ENCODE measurements around the gene RAD51B. TPM values are rescaled to one million over a fixed set of nuclear protein-coding genes. Genes with fewer than 3 reads are reported as not detected.

The RAD51B gene
- total RNA-seq, 2 donors from 2014 or later, result 13.7 to 15.1 TPM

DNA sequence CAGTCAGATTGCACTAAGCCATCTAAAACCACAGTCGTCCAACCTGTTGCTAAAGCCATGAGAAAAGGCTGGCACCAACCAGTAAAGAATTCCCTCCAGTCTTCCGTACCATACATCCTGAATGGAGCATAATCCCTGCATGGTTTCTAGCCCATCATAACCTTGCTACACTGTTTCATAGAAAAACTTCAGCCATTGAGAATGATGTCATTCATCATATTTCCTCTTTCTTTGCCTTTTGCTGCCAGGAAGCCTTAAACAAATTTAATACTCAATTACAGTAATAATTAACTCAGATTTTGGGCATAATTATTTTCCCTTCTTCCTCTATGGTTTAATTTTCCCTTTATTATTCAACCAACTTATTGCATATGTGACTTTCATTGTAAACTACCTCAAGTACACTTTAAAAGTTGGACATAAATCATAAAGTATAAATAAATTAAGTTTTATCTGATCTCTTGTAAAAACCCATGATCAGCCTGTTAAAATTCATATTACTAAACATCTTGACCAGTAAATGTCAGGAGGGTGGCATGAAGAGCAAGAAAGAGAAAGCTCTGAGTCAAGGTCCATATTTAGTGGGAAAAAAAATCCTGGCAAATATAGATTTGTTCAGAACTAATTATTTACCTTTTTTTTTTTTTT is 708.6 kb downstream of the RAD51B start:
- intact Hi-C loops (cut with DNase I), result no loop called here
- DNase-seq (ENCODE audit: low spot score), result no peak

GRCh38 chr14:68530443-68530842 is 710.9 kb downstream of the RAD51B start:
- intact Hi-C loops (cut with DNase I), result no loop called here

GRCh38 chr14:68532496-68532895 is 712.9 kb downstream of the RAD51B start:
- intact Hi-C loops (cut with DNase I), result no loop called here
- no peak for DNase-seq (ENCODE audit: low spot score)

More at GRCh38 chr14:68530443-68530842, 710.9 kb downstream of the RAD51B start:
- DNase-seq (ENCODE audit: low spot score), result no peak

DNA sequence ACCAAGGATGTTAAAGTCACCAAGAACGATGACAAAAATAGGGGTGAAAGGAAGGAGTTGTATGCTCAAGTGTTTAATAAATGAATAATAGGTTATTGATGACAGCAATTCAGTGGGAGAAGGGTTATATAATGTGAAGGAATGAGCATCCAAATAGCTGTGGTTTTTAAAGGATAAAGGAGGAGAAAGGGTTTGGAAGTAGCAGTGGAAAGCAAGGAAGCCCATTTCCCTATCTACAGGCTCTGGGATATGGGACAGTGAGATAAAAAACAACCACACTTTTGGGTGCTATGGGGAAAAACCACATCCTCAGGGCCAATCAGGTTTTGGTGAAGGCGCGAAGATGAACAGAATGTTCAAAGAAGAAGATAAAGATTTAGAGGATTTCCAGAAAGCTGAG is 714.7 kb downstream of the RAD51B start:
- DNase-seq (ENCODE audit: low spot score), result no peak
- intact Hi-C loops (cut with DNase I), result no loop called here

GRCh38 chr14:68535404-68536017 is 715.9 kb downstream of the RAD51B start:
- no peak for DNase-seq (ENCODE audit: low spot score)
- intact Hi-C loops (cut with DNase I), result loop anchor here in 1 of 2 donors (5.0 kb wide), 1 partner anchor 138 kb away; no protein-coding TSS in a partner anchor

DNA sequence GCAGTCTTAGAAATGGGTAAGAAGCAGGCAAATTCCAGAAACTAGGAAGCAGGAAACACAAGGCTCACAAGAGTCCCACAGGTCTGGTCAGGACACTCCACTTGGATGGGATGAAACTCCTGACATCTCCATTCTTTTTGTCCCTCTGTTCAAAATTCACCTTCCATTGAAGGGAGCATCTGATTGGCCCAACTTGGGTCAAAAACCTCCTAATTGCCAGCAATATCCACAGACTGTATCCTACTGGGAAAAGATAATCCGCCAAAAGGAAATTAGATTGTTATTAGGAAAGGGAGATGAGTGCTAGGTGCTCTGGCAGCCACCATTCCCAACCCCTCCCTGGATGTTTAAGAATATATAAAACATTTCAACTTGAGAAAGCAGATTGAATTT is 716.4 kb downstream of the RAD51B start:
- no peak for DNase-seq (ENCODE audit: low spot score)
- intact Hi-C loops (cut with DNase I), result loop anchor here in 1 of 2 donors (5.0 kb wide), 1 partner anchor 139 kb away; no protein-coding TSS in a partner anchor

DNA sequence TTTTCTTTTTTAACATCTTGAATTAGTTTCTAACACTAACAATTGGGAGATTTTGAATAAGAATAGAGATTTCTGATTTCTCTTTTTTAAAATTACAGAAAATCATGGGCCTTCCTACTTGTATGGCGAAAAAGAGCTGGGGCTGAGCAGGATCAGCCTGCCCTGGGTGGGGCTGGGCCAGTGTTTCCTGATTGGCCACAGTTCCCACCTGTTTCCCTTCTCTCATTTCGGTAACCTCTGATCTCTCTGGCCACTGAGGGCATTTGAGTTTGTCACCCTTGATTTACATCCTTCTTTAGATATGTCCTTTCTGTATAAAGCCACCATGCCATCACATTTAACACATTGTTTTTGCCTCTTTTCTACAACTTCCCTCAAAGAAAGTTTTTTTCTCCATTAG is 719.1 kb downstream of the RAD51B start:
- intact Hi-C loops (cut with DNase I), result loop anchor here in 1 of 2 donors (5.0 kb wide), 1 partner anchor 141 kb away; no protein-coding TSS in a partner anchor
- no peak for DNase-seq (ENCODE audit: low spot score)

- intact Hi-C loops (cut with DNase I), result loop anchor here in 1 of 2 donors (5.0 kb wide), 1 partner anchor 142 kb away; no protein-coding TSS in a partner anchor
- no peak for DNase-seq (ENCODE audit: low spot score)
Measured at GRCh38 chr14:68539241-68539737, 719.7 kb downstream of the RAD51B start.

DNA sequence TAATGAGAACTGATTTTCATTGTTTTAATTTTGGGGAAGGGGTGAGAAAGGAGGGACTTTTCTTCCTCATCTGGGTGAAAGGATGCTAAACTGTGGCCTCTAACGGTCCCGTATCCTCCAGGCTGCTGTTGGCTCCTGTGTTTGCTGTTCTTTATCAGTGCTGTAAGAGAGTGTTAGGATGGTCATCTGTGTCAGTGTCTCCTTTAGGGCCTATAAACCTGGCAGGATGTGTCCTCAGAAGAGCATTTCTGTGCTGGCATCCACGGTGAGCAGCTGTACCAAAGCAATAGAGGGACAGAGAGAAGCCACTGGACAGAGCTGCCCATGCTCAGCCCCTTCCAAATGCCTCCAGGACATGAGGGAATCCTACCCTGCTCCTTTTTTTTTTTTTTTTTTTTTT is 720.2 kb downstream of the RAD51B start:
- no peak for DNase-seq (ENCODE audit: low spot score)
- intact Hi-C loops (cut with DNase I), result loop anchor here (5.0 to 10.0 kb wide), 3 partner anchors 125 to 255 kb away; partner anchors contain the start of gene ZFP36L1 (in 1 of the 2)

GRCh38 chr14:68541178-68541896 is 721.8 kb downstream of the RAD51B start:
- intact Hi-C loops (cut with DNase I), result loop anchor here (10.0 kb wide), 2 partner anchors 123 to 253 kb away; partner anchors contain the start of gene ZFP36L1 (in 1 of the 2)
- DNase-seq (ENCODE audit: low spot score), result no peak

DNA sequence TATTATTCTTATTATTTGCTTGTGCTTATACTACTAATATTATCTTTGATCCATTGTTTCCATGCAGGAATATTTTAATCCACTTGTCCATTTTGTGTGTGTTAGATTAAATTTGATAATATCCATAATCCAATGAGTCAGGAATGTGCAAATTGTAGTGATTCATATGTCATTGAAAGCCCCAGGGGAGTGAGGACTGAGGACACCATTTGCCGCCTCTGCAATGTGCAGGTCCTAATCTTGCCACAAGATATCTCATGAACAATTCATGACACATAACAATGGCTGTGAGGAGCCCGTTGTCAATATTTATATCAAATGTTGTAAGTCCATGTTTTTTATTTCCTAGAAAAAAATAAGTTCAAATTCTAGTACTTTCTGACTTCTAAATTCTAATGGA is 722.8 kb downstream of the RAD51B start:
- no peak for DNase-seq (ENCODE audit: low spot score)
- intact Hi-C loops (cut with DNase I), result loop anchor here (10.0 kb wide), 2 partner anchors 122 to 252 kb away; partner anchors contain the start of gene ZFP36L1 (in 1 of the 2)

- no peak for DNase-seq (ENCODE audit: low spot score)
- intact Hi-C loops (cut with DNase I), result loop anchor here (10.0 kb wide), 2 partner anchors 121 to 251 kb away; partner anchors contain the start of gene ZFP36L1 (in 1 of the 2)
Measured at GRCh38 chr14:68543516-68543915, 723.9 kb downstream of the RAD51B start.

- peak; percentile 88 for DNase-seq (ENCODE audit: low spot score)
- intact Hi-C loops (cut with DNase I), result loop anchor here (10.0 kb wide), 2 partner anchors 121 to 251 kb away; partner anchors contain the start of gene ZFP36L1 (in 1 of the 2)
Measured at GRCh38 chr14:68544081-68544892, 724.7 kb downstream of the RAD51B start.

DNA sequence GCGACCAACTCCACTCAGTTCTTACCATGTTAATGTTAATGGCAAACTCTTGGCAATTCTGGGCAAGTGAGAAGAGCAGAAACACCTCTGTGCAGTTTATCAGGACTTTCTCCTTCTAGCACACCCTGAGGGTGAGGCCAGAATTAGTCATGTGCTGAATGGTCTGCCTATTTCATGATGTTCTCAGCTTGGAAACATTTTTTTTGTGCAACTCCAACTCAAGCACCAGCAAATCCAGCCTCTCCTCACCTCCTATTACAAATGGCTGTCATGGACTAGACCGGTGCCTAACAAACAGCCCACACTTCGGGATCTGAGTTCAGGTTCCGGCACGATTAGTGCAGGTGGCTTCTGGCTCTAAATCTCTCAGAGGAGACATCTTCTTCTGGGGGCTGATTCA is 727.3 kb downstream of the RAD51B start:
- intact Hi-C loops (cut with DNase I), result loop anchor here (5.0 to 10.0 kb wide), 3 partner anchors 118 to 248 kb away; partner anchors contain the start of gene ZFP36L1 (in 2 of the 2)
- no peak for DNase-seq (ENCODE audit: low spot score)

DNA sequence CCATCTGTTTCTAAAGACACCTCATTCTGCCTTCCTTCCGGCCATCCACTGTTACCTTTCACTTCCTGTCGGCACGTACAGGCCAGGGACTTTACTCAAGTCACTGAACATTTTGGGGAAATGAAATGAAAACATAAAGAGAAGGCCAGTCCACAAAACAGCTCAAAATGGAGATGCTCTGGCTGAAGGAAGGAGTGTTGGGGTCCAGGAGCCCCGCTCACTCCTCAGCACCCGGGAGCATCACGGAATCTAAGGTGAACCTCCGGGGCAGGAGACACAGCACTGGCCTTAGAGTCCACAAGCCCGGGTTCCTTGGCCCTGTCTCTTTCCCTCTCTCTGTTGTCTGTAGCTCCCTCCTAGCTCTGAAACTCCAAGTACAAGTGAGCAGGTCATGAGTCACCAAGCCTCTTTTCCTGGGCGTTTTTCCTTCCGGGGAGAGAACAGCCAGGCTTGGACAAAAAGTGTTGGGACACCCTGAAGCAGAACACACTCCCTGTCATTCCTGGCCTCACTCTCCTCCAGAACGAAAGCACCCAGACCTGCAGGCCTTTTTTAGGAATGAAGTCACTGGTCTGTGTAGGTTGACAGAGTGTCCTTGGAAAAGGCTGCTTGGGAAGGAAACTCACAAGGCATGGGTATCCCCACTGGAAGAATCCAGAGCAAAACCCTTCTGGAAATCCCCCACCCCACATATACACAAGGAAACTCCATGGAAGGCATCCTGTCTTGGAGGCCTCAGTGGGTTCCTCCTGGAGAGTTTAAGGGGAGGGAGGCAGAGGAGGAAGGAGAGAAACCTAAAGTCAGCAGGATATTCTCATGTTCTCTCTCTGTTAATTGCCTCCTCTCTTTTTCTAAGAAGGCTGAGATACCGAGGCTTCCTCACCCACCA is 728.0 kb downstream of the RAD51B start:
- DNase-seq (ENCODE audit: low spot score), result peak; percentile 86
- intact Hi-C loops (cut with DNase I), result loop anchor here (5.0 to 10.0 kb wide), 3 partner anchors 117 to 247 kb away; partner anchors contain the start of gene ZFP36L1 (in 2 of the 2)

DNA sequence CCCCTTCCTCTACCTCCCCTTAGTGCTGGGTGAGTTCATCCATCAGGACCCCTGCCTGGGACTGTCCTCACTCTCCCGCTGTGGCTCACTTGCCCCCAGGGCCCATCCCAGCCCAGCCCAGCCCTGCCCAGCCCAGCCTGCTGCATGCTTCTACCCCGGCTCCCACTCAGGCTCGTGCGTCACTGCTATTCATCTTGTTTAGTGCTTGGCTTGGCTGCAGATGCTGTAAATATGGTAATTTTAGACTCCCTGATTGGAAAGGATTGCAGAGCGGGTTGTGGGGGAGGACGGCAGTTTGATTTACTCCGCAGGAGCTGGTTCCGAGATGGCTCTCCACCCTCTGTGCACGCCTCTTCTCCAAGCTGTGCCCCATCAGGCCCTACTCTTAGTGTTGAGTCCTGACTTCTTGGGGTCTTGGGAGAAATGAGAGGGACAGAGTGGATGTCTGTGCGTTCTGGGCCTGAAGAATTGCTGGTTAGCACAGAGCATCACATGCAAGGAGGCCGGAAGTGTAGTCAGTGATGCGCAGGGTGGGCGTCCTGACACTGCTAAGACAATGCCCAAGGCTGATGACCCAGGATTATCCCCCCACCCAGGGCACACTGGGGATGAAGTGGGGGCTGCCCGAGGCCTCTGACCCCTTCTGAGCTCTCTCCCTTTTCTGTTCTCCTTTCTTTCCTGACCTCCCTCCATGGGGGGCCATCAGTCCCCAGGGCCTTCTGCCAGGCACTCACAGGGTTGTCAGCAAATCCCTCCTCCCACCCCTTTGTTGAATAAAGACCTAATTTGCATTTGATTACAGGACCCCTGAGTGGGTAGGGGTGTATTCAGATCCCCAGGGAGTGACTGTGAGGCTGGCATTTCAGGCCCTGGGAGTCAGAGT is 728.9 kb downstream of the RAD51B start:
- intact Hi-C loops (cut with DNase I), result loop anchor here (5.0 to 10.0 kb wide), 3 partner anchors 116 to 246 kb away; partner anchors contain the start of gene ZFP36L1 (in 2 of the 2)
- DNase-seq (ENCODE audit: low spot score), result peak; percentile 96
